Right lobe of liver (tissue), 6 donors: Measurements from ENCODE around the gene ACTL6B. TPM values are rescaled to one million over a fixed set of nuclear protein-coding genes. Genes with fewer than 3 reads are reported as not detected.

ENCODE experiments used
- ATAC-seq, 4 donors: fragments of 200-7000 bp; cut with Tn5 transposase; one replicate each; pipeline ENCODE4 v1.9.1; 2020; ENCODE audit warnings: mild to moderate bottlenecking in 4 of 4, moderate library complexity in 4 of 4
- DNase-seq, 3 donors: peaks; one replicate each; pipeline ENCODE4 v3.0.0-alpha.2; 2020
- H3K27ac ChIP-seq, 3 donors: fragments of 200-600 bp; one replicate each; pipeline ENCODE4 v1.8.0; 2022
- H3K27me3 ChIP-seq, 2 donors: fragments of 200-600 bp; one replicate each; pipeline ENCODE4 v1.8.0; 2022
- H3K36me3 ChIP-seq, 4 donors: fragments of 200-600 bp; sonication (generic) in 1 of 4; one replicate each; pipeline versions ENCODE4 v1.5.1 to v1.8.0; 2017 to 2022; ENCODE audit warnings: control low read depth in 1 of 4
- H3K4me1 ChIP-seq, 4 donors: fragments of 200-600 bp; sonication (generic) in 1 of 4; one replicate each; pipeline versions ENCODE4 v1.5.1 to v1.8.0; 2017 to 2022; ENCODE audit warnings: control low read depth in 1 of 4
- H3K4me3 ChIP-seq, 3 donors: fragments of 200-600 bp; one replicate each; pipeline ENCODE4 v1.8.0; 2022
- H3K9me3 ChIP-seq, 4 donors: fragments of 200-600 bp; sonication (generic) in 1 of 4; one replicate each; pipeline versions ENCODE4 v1.5.1 to v1.8.0; 2017 to 2022; ENCODE audit warnings: control low read depth in 1 of 4
- CTCF ChIP-seq, 4 donors: fragments of 200-600 bp in 3 of 4; fragments of 450-650 bp in 1 of 4; IDR thresholded peaks; one replicate each; pipeline versions ENCODE4 v1.5.1 to v1.8.0; 2016 to 2022; ENCODE audit warnings: antibody characterized with exemption in 4 of 4, mild to moderate bottlenecking in 2 of 4
- POLR2A ChIP-seq: fragments of 450-650 bp; IDR thresholded peaks from one replicate; pipeline ENCODE4 v1.6.1; 2017; ENCODE audit warnings: antibody characterized with exemption, mild to moderate bottlenecking
- WGBS: methylation state at CpG from one replicate; pipeline ENCODE4 v1.1.6; 2018; ENCODE audit warnings: low coverage, low lambda C conversion rate; ENCODE audit not compliant: insufficient coverage; ENCODE audit errors: missing lambda C conversion rate; 5-methylcytosine and 5-hydroxymethylcytosine counted together
- intact Hi-C, 2 donors: fragments of 100-400 bp; cut with DNase I; formaldehyde crosslinking; loops; one replicate each; pipeline versions ENCODE4 v1.11.2 to v1.14.1; 2022
- total RNA-seq, 6 experiments: library from RNA; depleted of rRNA in 2 of 6; stranded (reverse); fragments of >200 nt in 2 of 6; fragmentation: NEBNext Ultra II Directional in 3 of 6; extraction: Animal tissue kit (Norgen Biotek cat#: 25700) in 3 of 6; gene quantifications; one replicate each; pipeline versions ENCODE4 v1.1.0 to v1.2.4, GENCODE V29; 2016 to 2023
- donor health status: DM: no; HTN: yes; CAD: no.
- donor health status: DM: no; HTN: no; CAD: no.
- donor health status: DM: no; HTN: no; CAD: no.
- donor health status: DM: no; HTN: yes; CAD: no.
- donor health status: DM: no; HTN: yes; CAD: no.

Gene ACTL6B
- total RNA-seq, 6 experiments from 2014 or later: not detected

GRCh38 chr7:100600730-100601038 lies 55.6 kb downstream of the ACTL6B start:
- H3K4me1 ChIP-seq: peaks cover 0 to 21% (median 10%) of the 10 kb centered on the region in 4 donors
- TF ChIP-seq POLR2A (no peak), CTCF (IDR thresholded peaks at IDR 0.05) (no peak)
- H3K36me3 ChIP-seq: no peaks in the 10 kb centered on the region
- no peak overlapping the region for H3K27ac ChIP-seq
- DNase-seq: no peak
- intact Hi-C loops: no loop called here
- H3K9me3 ChIP-seq: no peaks in the 10 kb centered on the region
- no peak for ATAC-seq
- H3K27me3 ChIP-seq: no peaks in the 10 kb centered on the region
- 81% methylated on average over 3 of the region's 9 CpGs for WGBS
- no peak overlapping the region for H3K4me3 ChIP-seq

GRCh38 chr7:100599911-100600729 lies 56.1 kb downstream of the ACTL6B start:
- WGBS: 60% methylated on average over 4 of the region's 18 CpGs
- Histone ChIP-seq H3K4me3 (no peak overlapping the region), H3K4me1 (peaks cover 0 to 17% (median 8%) of the 10 kb centered on the region in 4 donors), H3K36me3 (no peaks in the 10 kb centered on the region), H3K9me3 (no peaks in the 10 kb centered on the region), H3K27ac (no peak overlapping the region), H3K27me3 (no peaks in the 10 kb centered on the region)
- ATAC-seq (no peak), DNase-seq (no peak)
- intact Hi-C loops: no loop called here
- no peak for TF ChIP-seq CTCF (IDR thresholded peaks at IDR 0.05)
- TF ChIP-seq POLR2A: no peak

GRCh38 chr7:100598425-100598824 lies 57.8 kb downstream of the ACTL6B start:
- DNase-seq (no peak), ATAC-seq (no peak)
- intact Hi-C loops: no loop called here
- no peak overlapping the region for H3K27ac ChIP-seq
- no peak for TF ChIP-seq POLR2A
- TF ChIP-seq CTCF (IDR thresholded peaks at IDR 0.05): no peak
- 80% methylated on average over 4 of the region's 4 CpGs for WGBS
- no peak overlapping the region for H3K4me3 ChIP-seq
- H3K36me3 ChIP-seq: no peaks in the 10 kb centered on the region
- no peaks in the 10 kb centered on the region for H3K27me3 ChIP-seq
- H3K4me1 ChIP-seq: peaks cover 0 to 10% (median 3%) of the 10 kb centered on the region in 4 donors
- H3K9me3 ChIP-seq: no peaks in the 10 kb centered on the region

- 100% methylated on average over 3 of the region's 7 CpGs for WGBS
- H3K36me3 ChIP-seq: no peaks in the 10 kb centered on the region
- H3K27ac ChIP-seq: no peak overlapping the region
- no peak overlapping the region for H3K4me3 ChIP-seq
- no peaks in the 10 kb centered on the region for H3K4me1 ChIP-seq
- ATAC-seq (no peak), DNase-seq (no peak)
- TF ChIP-seq POLR2A (no peak), CTCF (IDR thresholded peaks at IDR 0.05) (no peak)
- no peaks in the 10 kb centered on the region for H3K27me3 ChIP-seq
- intact Hi-C loops: no loop called here
- H3K9me3 ChIP-seq: no peaks in the 10 kb centered on the region
These were observed 61.1 kb downstream of the ACTL6B start for GRCh38 chr7:100595188-100595587.

Other genes starting within 250 kb of the ACTL6B start
- 1 to 10 TPM in 5 of 6 experiments, under 1 TPM in 1; 0.86 to 5.7 (median 2.7) TPM for gene ZCWPW1, start 227.7 kb downstream of the ACTL6B start, total RNA-seq
- 10 to 100 TPM; 17.1 to 25.1 (median 20.7) TPM for gene MEPCE, start 226.6 kb downstream of the ACTL6B start, total RNA-seq
- gene PPP1R35, start 220.0 kb downstream of the ACTL6B start, total RNA-seq: 10 to 100 TPM in 5 of 6 experiments, 1 to 10 TPM in 1; 9.8 to 26.8 (median 13.2) TPM
- not detected for gene SPACDR, start 192.2 kb downstream of the ACTL6B start, total RNA-seq
- gene TSC22D4, start 177.2 kb downstream of the ACTL6B start, total RNA-seq: 10 to 100 TPM; 12.5 to 20.5 (median 17.0) TPM
- under 1 TPM; 0.06 to 0.74 (median 0.32) TPM for gene NYAP1, start 172.5 kb downstream of the ACTL6B start, total RNA-seq
- gene AGFG2, start 117.2 kb downstream of the ACTL6B start, total RNA-seq: 10 to 100 TPM; 52.9 to 86.3 (median 69.8) TPM
- 1 to 10 TPM in 3 of 6 experiments, under 1 TPM in 1, not detected in 2; 0.53 to 4.5 (median 2.2) TPM for gene SAP25, start 82.5 kb downstream of the ACTL6B start, total RNA-seq
- 10 to 100 TPM; 19.5 to 39.1 (median 24.7) TPM for gene LRCH4, start 70.3 kb downstream of the ACTL6B start, total RNA-seq
- 1 to 10 TPM in 1 of 6 experiments, under 1 TPM in 5; 0.25 to 1.0 (median 0.45) TPM for gene FBXO24, start 70.1 kb downstream of the ACTL6B start, total RNA-seq
- gene PCOLCE, start 54.1 kb downstream of the ACTL6B start, total RNA-seq: 10 to 100 TPM; 10.9 to 48.5 (median 23.6) TPM
- gene MOSPD3, start 43.9 kb downstream of the ACTL6B start, total RNA-seq: 10 to 100 TPM in 5 of 6 experiments, 1 to 10 TPM in 1; 8.6 to 19.3 (median 13.9) TPM
- gene TFR2, start 14.9 kb downstream of the ACTL6B start, total RNA-seq: 100 to 1,000 TPM; 413 to 669 (median 501) TPM
- 100 to 1,000 TPM in 3 of 6 experiments, 10 to 100 TPM in 3; 75.6 to 133 (median 106) TPM for gene GNB2, start 17.3 kb upstream of the ACTL6B start, total RNA-seq
- 10 to 100 TPM in 4 of 6 experiments, 1 to 10 TPM in 2; 6.6 to 25.1 (median 15.5) TPM for gene GIGYF1, start 37.8 kb upstream of the ACTL6B start, total RNA-seq
- gene POP7, start 49.7 kb upstream of the ACTL6B start, total RNA-seq: 10 to 100 TPM; 13.0 to 52.2 (median 29.2) TPM
- 10 to 100 TPM in 3 of 6 experiments, 1 to 10 TPM in 1, under 1 TPM in 2; 0.20 to 84.5 (median 12.7) TPM for gene EPO, start 64.0 kb upstream of the ACTL6B start, total RNA-seq
- gene ZAN, start 77.1 kb upstream of the ACTL6B start, total RNA-seq: under 1 TPM in 2 of 6 experiments, not detected in 4; 0.02 to 0.31 TPM
- 10 to 100 TPM; 23.9 to 43.7 (median 36.8) TPM for gene EPHB4, start 171.1 kb upstream of the ACTL6B start, total RNA-seq
- 10 to 100 TPM in 2 of 6 experiments, 1 to 10 TPM in 4; 7.1 to 10.6 (median 9.2) TPM for gene SLC12A9, start 196.3 kb upstream of the ACTL6B start, total RNA-seq
- gene TRIP6, start 210.9 kb upstream of the ACTL6B start, total RNA-seq: 10 to 100 TPM; 21.4 to 58.6 (median 43.2) TPM
- gene SRRT, start 218.7 kb upstream of the ACTL6B start, total RNA-seq: 10 to 100 TPM; 22.4 to 65.7 (median 49.1) TPM
- 1 to 10 TPM; 1.0 to 3.4 (median 2.1) TPM for gene UFSP1, start 233.3 kb upstream of the ACTL6B start, total RNA-seq
- 1 to 10 TPM in 5 of 6 experiments, under 1 TPM in 1; 0.59 to 6.0 (median 3.0) TPM for gene ACHE, start 239.4 kb upstream of the ACTL6B start, total RNA-seq